Liver (tissue), 3 donors: Measurements from ENCODE around the gene EHD4.

Source experiments
- ATF3 ChIP-seq: IDR thresholded peaks from 2 replicates; pipeline ENCODE4 v1.6.1; 2016; ENCODE audit warnings: antibody characterized with exemption
- CTCF ChIP-seq: fragments of 150-350 bp; IDR thresholded peaks from 2 replicates; pipeline ENCODE4 v1.5.1; 2017; ENCODE audit warnings: improper control_type of control experiment, low read depth, low read length; ENCODE audit not compliant: missing input control
- FOXA1 ChIP-seq: IDR thresholded peaks from 2 replicates; pipeline ENCODE4 v1.6.1; 2016; ENCODE audit warnings: antibody characterized with exemption
- GABPA ChIP-seq, 2 donors: IDR thresholded peaks in 1 of 2; conservative IDR thresholded peaks in 1 of 2; 2 replicates each; pipeline ENCODE4 v1.6.1; 2016; ENCODE audit warnings: antibody characterized with exemption in 2 of 2, mild to moderate bottlenecking in 1 of 2, moderate library complexity in 1 of 2
- HNF4G ChIP-seq: IDR thresholded peaks from 2 replicates; pipeline ENCODE4 v1.6.1; 2016; ENCODE audit warnings: antibody characterized with exemption
- JUND ChIP-seq, 2 donors: IDR thresholded peaks; 2 replicates each; pipeline ENCODE4 v1.6.1; 2016; ENCODE audit warnings: antibody characterized with exemption in 2 of 2
- MAX ChIP-seq: IDR thresholded peaks from 2 replicates; pipeline ENCODE4 v1.6.1; 2016; ENCODE audit warnings: antibody characterized with exemption
- RAD21 ChIP-seq, 2 donors: IDR thresholded peaks; 2 replicates each; pipeline ENCODE4 v1.6.1; 2016; ENCODE audit warnings: antibody characterized with exemption in 2 of 2, mild to moderate bottlenecking in 2 of 2
- REST ChIP-seq: IDR thresholded peaks from 2 replicates; pipeline ENCODE4 v1.6.1; 2016; ENCODE audit warnings: antibody characterized with exemption, mild to moderate bottlenecking
- RXRA ChIP-seq, 2 donors: IDR thresholded peaks; 2 replicates each; pipeline ENCODE4 v1.6.1; 2017 to 2018; ENCODE audit warnings: antibody characterized with exemption in 2 of 2, mild to moderate bottlenecking in 1 of 2
- SP1 ChIP-seq: IDR thresholded peaks from 2 replicates; pipeline ENCODE4 v1.6.1; 2018; ENCODE audit warnings: antibody characterized with exemption, mild to moderate bottlenecking
- TAF1 ChIP-seq: conservative IDR thresholded peaks from 2 replicates; pipeline ENCODE4 v1.6.1; 2016; ENCODE audit warnings: antibody characterized with exemption, mild to moderate bottlenecking
- YY1 ChIP-seq: IDR thresholded peaks from 2 replicates; pipeline ENCODE4 v1.6.1; 2016; ENCODE audit warnings: antibody characterized with exemption, mild to moderate bottlenecking
- ZBTB33 ChIP-seq: IDR thresholded peaks from 2 replicates; pipeline ENCODE4 v1.6.1; 2016; ENCODE audit warnings: antibody characterized with exemption
- donor health status: healthy.
- donor health status: healthy.

GRCh38 chr15:41915255-41915994, 56.9 kb downstream of the EHD4 start:
- TF ChIP-seq REST (no peak), RXRA (IDR thresholded peaks at IDR 0.05) (no peak), CTCF (no peak), GABPA (IDR thresholded peaks at IDR 0.05 in 1 of 2, conservative IDR thresholded peaks at IDR 0.05 in 1 of 2) (no peak), ZBTB33 (no peak), JUND (IDR thresholded peaks at IDR 0.05) (no peak), MAX (no peak), HNF4G (no peak), YY1 (no peak), ATF3 (no peak), SP1 (no peak), RAD21 (IDR thresholded peaks at IDR 0.05) (no peak), FOXA1 (no peak), TAF1 (no peak)
